ENCODE measurements around the gene RNF217.

Gene RNF217

GRCh38 chr6:125008957-125009356 is 46.7 kb downstream of the RNF217 start:
- no peak for TF ChIP-seq CTCF (IDR thresholded peaks at IDR 0.05; ENCODE audit: extremely low read depth, missing control alignments)
- no peak for DNase-seq (ENCODE audit: low spot score)

GRCh38 chr6:125009578-125009977 is 47.3 kb downstream of the RNF217 start:
- DNase-seq (ENCODE audit: low spot score): no peak
- TF ChIP-seq CTCF (IDR thresholded peaks at IDR 0.05; ENCODE audit: extremely low read depth, missing control alignments): no peak

GRCh38 chr6:125013938-125014660 is 51.9 kb downstream of the RNF217 start:
- DNase-seq (ENCODE audit: low spot score): no peak
- TF ChIP-seq CTCF (IDR thresholded peaks at IDR 0.05; ENCODE audit: extremely low read depth, missing control alignments): no peak

GRCh38 chr6:125014661-125014957 is 52.4 kb downstream of the RNF217 start:
- DNase-seq (ENCODE audit: low spot score): no peak

GRCh38 chr6:125015152-125015551 is 52.9 kb downstream of the RNF217 start:
- TF ChIP-seq CTCF (IDR thresholded peaks at IDR 0.05; ENCODE audit: extremely low read depth, missing control alignments): no peak
- DNase-seq (ENCODE audit: low spot score): no peak

More at GRCh38 chr6:125014661-125014957, 52.4 kb downstream of the RNF217 start:
- no peak for TF ChIP-seq CTCF (IDR thresholded peaks at IDR 0.05; ENCODE audit: extremely low read depth, missing control alignments)

- no peak for DNase-seq (ENCODE audit: low spot score)
- TF ChIP-seq CTCF (IDR thresholded peaks at IDR 0.05; ENCODE audit: extremely low read depth, missing control alignments): no peak
Measured at GRCh38 chr6:125018136-125018535, 55.9 kb downstream of the RNF217 start.

GRCh38 chr6:125019281-125019680 is 57.0 kb downstream of the RNF217 start:
- TF ChIP-seq CTCF (IDR thresholded peaks at IDR 0.05; ENCODE audit: extremely low read depth, missing control alignments): no peak
- no peak for DNase-seq (ENCODE audit: low spot score)
